ENCODE measurements around the gene ZFYVE28. TPM values are rescaled to one million over a fixed set of nuclear protein-coding genes. Genes with fewer than 3 reads are reported as not detected.

Gene ZFYVE28
- total and polyA plus RNA-seq, 12 donors: 4.3 to 24.6 (median 16.0) TPM

- 94 to 95% (median 94%) methylated on average over 22 to 24 of the region's 24 CpGs for WGBS, 4 donors
- H3K4me1 ChIP-seq (replicated peaks in 1 of 2): peaks cover 21 to 39% of the 10 kb centered on the region in 2 donors
- H3K4me3 ChIP-seq: no peak overlapping the region
- H3K9me3 ChIP-seq (replicated peaks in 1 of 3): no peaks in the 10 kb centered on the region
- intact Hi-C loops (cut with DNase I): no loop called here
- TF ChIP-seq CTCF (IDR thresholded peaks at IDR 0.05): no peak
- TF ChIP-seq POLR2A (IDR thresholded peaks at IDR 0.05): no peak
- no peaks in the 10 kb centered on the region for H3K36me3 ChIP-seq (replicated peaks in 1 of 2)
- no peak overlapping the region for H3K27ac ChIP-seq
- H3K27me3 ChIP-seq: no peaks in the 10 kb centered on the region
- DNase-seq: no peak
Measured at GRCh38 chr4:2359591-2360395, 58.7 kb downstream of the ZFYVE28 start.

GRCh38 chr4:2357821-2358745, 60.4 kb downstream of the ZFYVE28 start:
- TF ChIP-seq POLR2A (IDR thresholded peaks at IDR 0.05): no peak
- no peak for TF ChIP-seq CTCF (IDR thresholded peaks at IDR 0.05)
- Histone ChIP-seq H3K36me3 (replicated peaks in 1 of 2) (no peaks in the 10 kb centered on the region), H3K27ac (no peak overlapping the region), H3K9me3 (replicated peaks in 1 of 3) (no peaks in the 10 kb centered on the region), H3K27me3 (no peaks in the 10 kb centered on the region), H3K4me1 (replicated peaks in 1 of 2) (peaks cover 11 to 23% of the 10 kb centered on the region in 2 donors), H3K4me3 (no peak overlapping the region)
- 88 to 94% (median 92%) methylated on average over 15 to 21 of the region's 21 CpGs for WGBS, 4 donors
- DNase-seq: no peak
- intact Hi-C loops (cut with DNase I): no loop called here

- Histone ChIP-seq H3K4me1 (replicated peaks in 1 of 2) (peaks cover 5 to 11% of the 10 kb centered on the region in 2 donors), H3K27me3 (no peaks in the 10 kb centered on the region), H3K27ac (peak overlapping the region in 1 of 5 donors; percentile 30), H3K4me3 (no peak overlapping the region), H3K9me3 (replicated peaks in 1 of 3) (no peaks in the 10 kb centered on the region), H3K36me3 (replicated peaks in 1 of 2) (no peaks in the 10 kb centered on the region)
- WGBS, 4 donors: 55 to 66% (median 59%) methylated on average over 7 to 25 of the region's 25 CpGs
- no peak for TF ChIP-seq POLR2A (IDR thresholded peaks at IDR 0.05)
- TF ChIP-seq CTCF (IDR thresholded peaks at IDR 0.05): no peak
- intact Hi-C loops (cut with DNase I): no loop called here
- peak in 2 of 7 donors; percentile 24 to 43 for DNase-seq
Measured at GRCh38 chr4:2356123-2357069, 62.0 kb downstream of the ZFYVE28 start.

Measured in adrenal gland (tissue), 12 donors.